ENCODE results near the gene BAHCC1. TPM values are rescaled to one million over a fixed set of nuclear protein-coding genes. Genes with fewer than 3 reads are reported as not detected.
A peak's percentile ranks its signal among the peaks of the same experiment; 100 is the strongest.

The BAHCC1 gene
- total RNA-seq, 1 experiment from 2014 or later = 3.1 TPM

GRCh38 chr17:81373536-81374160 is 21.6 kb upstream of the BAHCC1 start:
- Histone ChIP-seq H4K5ac (ENCODE audit: insufficient read length, low read depth, low read length) (no peak overlapping the region), H3K23me2 (ENCODE audit: insufficient read length, low read depth, low read length, poor library complexity, severe bottlenecking) (no peaks in the 10 kb centered on the region), H3T11ph (ENCODE audit: low read length) (no peak overlapping the region), H3K56ac (ENCODE audit: insufficient read length, low read depth, low read length) (no peak overlapping the region), H3K79me1 (ENCODE audit: insufficient read depth, low read depth, low read length, poor library complexity, severe bottlenecking) (no peaks in the 10 kb centered on the region), H3K4me2 (ENCODE audit: insufficient read depth, insufficient read length, low read length) (no peak overlapping the region), H3K4ac (ENCODE audit: low read depth, low read length) (no peak overlapping the region), H4K91ac (ENCODE audit: insufficient read length, low read depth, low read length) (no peak overlapping the region), H3K27ac (ENCODE audit: insufficient read length, low read depth, low read length) (no peak overlapping the region), H3K18ac (ENCODE audit: insufficient read length, low read depth, low read length) (no peak overlapping the region), H2BK120ac (ENCODE audit: low read depth, low read length, poor library complexity, severe bottlenecking) (no peak overlapping the region), H3K27me3 (ENCODE audit: insufficient read depth, low read length) (no peaks in the 10 kb centered on the region), H3K9me3 (ENCODE audit: control insufficient read depth, low read depth, low read length) (no peaks in the 10 kb centered on the region), H2BK20ac (ENCODE audit: low read depth, low read length, poor library complexity, severe bottlenecking) (no peak overlapping the region), H3K14ac (ENCODE audit: insufficient read depth, low read length) (no peak overlapping the region), H4K8ac (replicated peaks; ENCODE audit: insufficient read length, low read depth, low read length) (no peak overlapping the region), H2AFZ (ENCODE audit: low read length) (no peak overlapping the region), H3K23ac (ENCODE audit: insufficient read length, low read depth, low read length) (no peak overlapping the region), H3K4me1 (ENCODE audit: insufficient read depth, low read length) (no peaks in the 10 kb centered on the region), H2BK15ac (ENCODE audit: low read depth, low read length) (no peak overlapping the region), H3K79me2 (ENCODE audit: insufficient read depth, low read length) (no peaks in the 10 kb centered on the region), H3K9ac (ENCODE audit: extremely low read depth, insufficient read length, low read length) (no peak overlapping the region), H4K20me1 (ENCODE audit: control insufficient read depth, insufficient read depth, insufficient read length) (no peaks in the 10 kb centered on the region), H2AK5ac (ENCODE audit: insufficient read length, low read length) (no peak overlapping the region), H2BK12ac (ENCODE audit: insufficient read length, low read depth, low read length) (no peak overlapping the region), H2BK5ac (ENCODE audit: insufficient read length, low read length) (no peak overlapping the region)
- Mint-ChIP-seq H3K36me3 (ENCODE audit: insufficient read depth in 1 of 3, low read depth in 3 of 3) (no peaks in the 10 kb centered on the region), H3K27me3 (ENCODE audit: low read depth) (peaks cover 41% of the 10 kb centered on the region), H3K4me1 (peaks cover 0 to 2% of the 10 kb centered on the region in 2 experiments; a peak in 2 of 4 replicates), H3K27ac (no peak overlapping the region), H3K9me3 (no peaks in the 10 kb centered on the region), H3K4me3 (no peak overlapping the region)
- no peak for TF ChIP-seq CTCF (conservative IDR thresholded peaks at IDR 0.05)
- DNase-seq = peak; percentile 38
- no CpG with 5 or more reads among the region's 24 CpGs for WGBS (ENCODE audit: extremely low coverage, insufficient read length, low lambda C conversion rate)
